CD4-positive, alpha-beta memory T cell (primary cell): ENCODE results near the gene POLR2E. TPM values are rescaled to one million over a fixed set of nuclear protein-coding genes. Genes with fewer than 3 reads are reported as not detected.
"Not testable (repeated sequence)": the region's sequence is repeated elsewhere in the genome, so short reads cannot be mapped to it uniquely, and the experiment has no call there.

Experiments used
- CTCF ChIA-PET: fragments of 350-600 bp; sonication (Branson Sonifier 250); formaldehyde crosslinking; loops from one replicate; lab custom pipeline; 2021; ENCODE audit warnings: inconsistent platforms; ENCODE audit not compliant: partially characterized antibody; lab: Charles Lee
- POLR2A ChIA-PET: fragments of 350-600 bp; sonication (Branson Sonifier 250); formaldehyde crosslinking; loops from one replicate; lab custom pipeline; 2021; ENCODE audit not compliant: partially characterized antibody; lab: Charles Lee
- DNase-seq, 5 donors: peaks; one replicate each; pipeline versions ENCODE4 v3.0.0 to v3.0.0-alpha.2; 2020 to 2022; ENCODE audit warnings: mixed read lengths in 1 of 5
- H3K27ac ChIP-seq: one replicate; pipeline ENCODE4 v1.7.0; 2013; ENCODE audit warnings: low read depth, low read length
- H3K27me3 ChIP-seq: 2 replicates; pipeline ENCODE4 v1.7.0; 2013; ENCODE audit warnings: mild to moderate bottlenecking, low read length, moderate library complexity; ENCODE audit not compliant: insufficient read depth
- H3K36me3 ChIP-seq: 2 replicates; pipeline ENCODE4 v1.7.0; 2013; ENCODE audit warnings: mild to moderate bottlenecking, low read length, moderate library complexity; ENCODE audit not compliant: insufficient read depth
- H3K4me1 ChIP-seq: 2 replicates; pipeline ENCODE4 v1.7.0; 2013; ENCODE audit warnings: mild to moderate bottlenecking, low read length, moderate library complexity; ENCODE audit not compliant: insufficient read depth
- H3K4me3 ChIP-seq, 2 donors: one replicate each; pipeline ENCODE4 v1.7.0; 2013; ENCODE audit warnings: low read length in 2 of 2, mild to moderate bottlenecking in 1 of 2
- H3K9me3 ChIP-seq, 2 donors: one replicate each; pipeline ENCODE4 v1.7.0; 2013; ENCODE audit warnings: low read length in 2 of 2, control low read depth in 1 of 2; ENCODE audit not compliant: control insufficient read depth in 1 of 2
- H3K27ac Mint-ChIP-seq, 7 donors: one replicate each; pipeline ENCODE4 v1.8.0; 2020 to 2021; ENCODE audit warnings: mixed read lengths in 7 of 7, mild to moderate bottlenecking in 6 of 7, inconsistent platforms in 3 of 7, moderate library complexity in 3 of 7
- H3K27me3 Mint-ChIP-seq, 2 donors: one replicate each; pipeline ENCODE4 v1.8.0; 2020 to 2021; ENCODE audit warnings: mixed read lengths in 2 of 2
- H3K36me3 Mint-ChIP-seq, 2 donors: one replicate each; pipeline ENCODE4 v1.8.0; 2020 to 2021; ENCODE audit warnings: mixed read lengths in 2 of 2, inconsistent platforms in 1 of 2, mild to moderate bottlenecking in 1 of 2
- H3K4me1 Mint-ChIP-seq, 4 donors: one replicate each; pipeline ENCODE4 v1.8.0; 2020 to 2021; ENCODE audit warnings: mixed read lengths in 4 of 4, mild to moderate bottlenecking in 1 of 4
- H3K4me3 Mint-ChIP-seq, 8 donors: one replicate each; pipeline ENCODE4 v1.8.0; 2020 to 2021; ENCODE audit warnings: mixed read lengths in 8 of 8, mild to moderate bottlenecking in 7 of 8, moderate library complexity in 6 of 8, inconsistent platforms in 3 of 8
- H3K9me3 Mint-ChIP-seq, 8 donors: one replicate each; pipeline ENCODE4 v1.8.0; 2020 to 2021; ENCODE audit warnings: mixed read lengths in 8 of 8, mild to moderate bottlenecking in 5 of 8, inconsistent platforms in 3 of 8, moderate library complexity in 1 of 8
- intact Hi-C: fragments of 100-400 bp; cut with micrococcal nuclease; formaldehyde crosslinking; loops from one replicate; pipeline ENCODE4 v1.15.1; 2023
- polyA plus RNA-seq, 2 donors: library from polyadenylated mRNA; unstranded; fragments of 300-500 nt; fragmentation: Illumina TruSeq; gene quantifications; one replicate each; pipeline ENCODE4 v1.2.3, GENCODE V29; 2021
- total RNA-seq, 2 experiments: library from RNA; stranded (reverse); gene quantifications; one replicate each; pipeline ENCODE4 v1.2.3, GENCODE V29; 2021

Gene POLR2E
- total and polyA plus RNA-seq, 4 experiments from 2014 or later = 76.0 to 197 (median 124) TPM

DNA sequence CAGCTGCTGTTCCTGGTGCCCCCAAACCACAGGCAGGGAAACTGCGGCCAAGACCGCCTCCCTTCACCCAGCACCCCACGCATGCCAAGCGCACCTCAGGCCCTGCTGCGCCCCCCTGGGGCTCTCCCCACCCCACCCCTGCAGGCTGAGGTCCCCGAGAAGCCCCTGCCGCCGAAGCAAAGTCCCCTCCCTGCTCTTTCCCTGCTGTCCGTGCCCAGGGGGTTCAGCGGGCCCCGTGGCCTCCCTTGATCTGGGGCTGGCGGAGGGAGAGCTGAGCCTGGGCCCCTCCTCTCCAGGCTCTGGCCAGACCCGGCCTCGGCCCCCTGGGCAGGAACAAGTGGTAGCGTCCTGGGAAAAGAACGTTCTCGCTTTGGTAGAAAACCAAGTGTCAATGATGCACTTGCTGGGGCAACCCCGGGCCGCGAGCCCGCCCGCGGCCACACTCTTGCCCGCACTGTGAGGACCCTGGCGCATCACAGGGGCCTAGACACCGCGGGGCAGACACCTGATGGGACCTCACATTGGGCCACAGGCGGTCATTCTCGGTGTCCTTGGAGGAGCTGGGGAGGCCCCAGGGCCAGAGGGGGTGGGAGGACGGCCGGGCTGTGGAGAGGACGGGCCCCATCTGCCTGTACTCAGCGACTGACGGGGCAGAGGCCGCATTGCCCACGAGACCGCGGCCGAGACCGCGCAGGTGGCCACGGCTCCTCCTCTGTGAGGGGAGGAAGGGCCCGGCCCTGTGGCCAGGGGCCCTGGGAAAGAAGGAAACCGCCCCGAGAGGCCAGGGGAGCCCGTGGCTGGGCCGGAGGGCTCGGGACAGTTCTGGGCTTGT, 37.6 kb upstream of the POLR2E start:
- Mint-ChIP-seq H3K36me3 (peaks cover 0 to 10% of the 10 kb centered on the region in 2 donors), H3K4me3 (peak overlapping the region; percentile 78 to 92 (median 86)), H3K27me3 (no peaks in the 10 kb centered on the region), H3K4me1 (peaks cover 7 to 34% (median 23%) of the 10 kb centered on the region in 4 donors), H3K9me3 (peaks cover 0 to 2% (median 0%) of the 10 kb centered on the region in 8 donors), H3K27ac (peak overlapping the region; percentile 74 to 96 (median 94))
- intact Hi-C loops = loop anchor here (1.0 to 5.0 kb wide), 4 partner anchors 19 to 60 kb away; partner anchors contain the start of genes POLR2E and SBNO2
- Histone ChIP-seq H3K27me3 (no peaks in the 10 kb centered on the region), H3K4me3 (peak overlapping the region; percentile 29 to 89), H3K9me3 (no peaks in the 10 kb centered on the region), H3K27ac (peak overlapping the region; percentile 90), H3K36me3 (no peaks in the 10 kb centered on the region), H3K4me1 (peaks cover 59% of the 10 kb centered on the region)
- ChIA-PET CTCF (interaction anchor here (1.0 to 1.2 kb wide), 2 partner anchors 60 to 324 kb away, joined by 3 to 4 read pairs; no protein-coding TSS in a partner anchor), POLR2A (interaction anchor here (0.6 to 4.7 kb wide), 16 partner anchors 14 to 136 kb away, joined by 3 to 42 read pairs (median 8); partner anchors contain the start of genes ABCA7, ARHGAP45, CIRBP and GPX4)
- DNase-seq = peak in 3 of 5 donors; percentile 33 to 43 (median 41)

DNA sequence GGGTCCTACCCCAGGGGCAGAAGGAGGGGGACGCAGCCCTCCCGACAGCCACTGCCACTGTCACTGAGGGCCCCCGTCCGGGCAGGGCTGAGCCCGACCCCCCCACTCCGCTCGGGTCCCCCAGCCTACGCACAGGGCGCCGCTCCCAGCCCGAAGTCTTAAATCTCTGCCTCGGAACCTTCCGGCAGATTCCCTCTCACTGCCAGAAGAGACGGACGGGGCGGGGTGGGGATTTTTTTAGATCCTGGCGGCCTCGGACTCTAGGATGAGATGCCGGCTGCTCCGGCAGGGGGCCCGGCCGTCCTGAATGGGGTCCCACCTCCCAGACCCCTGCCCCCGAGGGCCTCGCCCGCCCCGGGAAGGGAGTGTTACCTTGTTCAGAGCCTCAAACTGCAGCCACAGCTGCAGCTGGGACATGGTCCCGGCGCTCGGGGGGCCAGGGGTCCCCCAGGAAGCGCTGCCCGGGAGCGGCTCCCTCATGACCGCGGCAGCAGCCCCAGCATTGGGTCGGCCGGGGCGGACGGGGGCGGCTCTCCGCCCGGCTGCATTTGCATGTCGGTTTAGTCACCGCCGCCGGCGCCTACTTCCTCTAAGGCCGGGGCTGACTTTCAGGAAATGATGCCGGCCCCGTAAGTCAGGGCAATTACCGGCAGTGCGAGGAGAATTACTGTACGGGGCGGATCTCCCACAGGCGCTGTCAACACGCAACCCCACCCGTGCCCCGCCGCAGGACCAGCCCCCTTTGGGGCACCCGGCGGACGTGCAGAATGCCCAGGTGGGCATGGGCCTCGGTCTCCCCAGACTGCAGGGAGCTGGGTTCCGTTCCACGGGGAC, 36.8 kb upstream of the POLR2E start:
- Mint-ChIP-seq H3K27me3 (no peaks in the 10 kb centered on the region), H3K27ac (peak overlapping the region; percentile 91 to 94 (median 94)), H3K36me3 (peaks cover 0 to 14% of the 10 kb centered on the region in 2 donors), H3K4me1 (peaks cover 7 to 35% (median 23%) of the 10 kb centered on the region in 4 donors), H3K4me3 (peak overlapping the region; percentile 85 to 92 (median 88)), H3K9me3 (peaks cover 0 to 2% (median 0%) of the 10 kb centered on the region in 8 donors)
- Histone ChIP-seq H3K9me3 (no peaks in the 10 kb centered on the region), H3K4me1 (peaks cover 60% of the 10 kb centered on the region), H3K27me3 (no peaks in the 10 kb centered on the region), H3K27ac (peak overlapping the region; percentile 90), H3K36me3 (peaks cover 7% of the 10 kb centered on the region), H3K4me3 (peak overlapping the region; percentile 61 to 89)
- DNase-seq = peak; percentile 82 to 92 (median 83)
- POLR2A ChIA-PET = interaction anchor here (0.6 to 4.7 kb wide), 21 partner anchors 20 to 223 kb away, joined by 3 to 42 read pairs (median 6); partner anchors contain the start of genes ABCA7, ARHGAP45, CIRBP and CNN2
- intact Hi-C loops = loop anchor here (1.0 to 5.0 kb wide), 4 partner anchors 19 to 60 kb away; partner anchors contain the start of genes POLR2E and SBNO2
- CTCF ChIA-PET = interaction anchor here (1.2 to 1.9 kb wide), 3 partner anchors 19 to 62 kb away, joined by 4 to 10 read pairs (median 4); no protein-coding TSS in a partner anchor

DNA sequence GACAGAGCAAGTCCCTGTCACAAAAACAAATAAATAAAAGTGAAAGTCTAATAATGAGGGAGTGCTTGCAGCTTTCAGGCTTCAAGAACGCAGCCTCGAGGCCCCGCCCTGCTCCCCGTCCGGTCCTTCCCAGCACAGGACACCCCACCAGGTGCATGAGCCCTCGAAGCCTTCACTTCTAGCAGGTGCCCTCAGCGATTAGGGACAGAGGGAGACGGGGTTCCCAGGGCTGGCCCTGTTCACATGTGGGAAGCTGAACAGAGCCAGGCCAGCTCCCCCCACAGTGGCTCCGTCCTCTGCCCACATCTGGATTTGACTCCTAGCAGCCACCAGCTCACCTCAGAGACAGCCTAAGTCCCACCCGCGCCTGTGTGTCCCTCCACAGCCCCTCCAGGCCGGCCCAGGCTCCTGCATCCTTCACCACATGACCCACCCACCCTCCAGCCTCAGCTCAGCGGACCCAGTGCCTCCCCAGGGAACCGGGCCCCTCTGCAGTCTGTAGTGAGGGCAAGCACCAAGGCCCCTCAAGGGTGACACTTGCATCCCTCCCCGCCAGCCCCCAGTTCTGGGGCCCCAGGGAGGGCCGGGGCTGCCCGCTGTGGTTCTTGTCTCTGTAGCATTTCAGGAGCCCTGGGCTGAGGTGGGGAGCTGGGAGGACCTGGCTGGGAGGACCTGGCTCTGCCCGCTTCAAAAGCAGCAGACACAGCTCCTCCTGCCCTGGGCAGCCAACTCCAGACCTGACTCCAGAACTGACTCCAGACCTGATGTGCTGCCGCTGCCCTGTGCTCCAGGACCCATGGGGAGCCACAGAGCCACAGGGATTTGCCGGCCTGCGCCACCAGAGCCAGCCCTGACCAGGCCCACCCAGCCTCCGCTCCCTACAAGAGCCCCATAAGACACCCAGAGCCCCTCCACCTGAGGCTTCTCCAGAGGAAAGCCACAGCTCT, 35.9 kb upstream of the POLR2E start:
- CTCF ChIA-PET = interaction anchor here (1.0 to 2.2 kb wide), 6 partner anchors 9 to 64 kb away, joined by 3 to 10 read pairs (median 4); partner anchors contain the start of gene ARHGAP45
- Histone ChIP-seq H3K4me1 (peaks cover 55% of the 10 kb centered on the region), H3K27me3 (no peaks in the 10 kb centered on the region), H3K27ac (peak overlapping the region; percentile 90), H3K36me3 (peaks cover 12% of the 10 kb centered on the region), H3K4me3 (peak overlapping the region; percentile 61 to 89), H3K9me3 (no peaks in the 10 kb centered on the region)
- peak overlapping the region; percentile 85 to 95 (median 94) for H3K27ac Mint-ChIP-seq
- intact Hi-C loops = loop anchor here (5.0 kb wide), 2 partner anchors 34 to 61 kb away; partner anchors contain the start of gene POLR2E
- no peaks in the 10 kb centered on the region for H3K27me3 Mint-ChIP-seq
- H3K9me3 Mint-ChIP-seq = peaks cover 0 to 2% (median 0%) of the 10 kb centered on the region in 8 donors
- H3K36me3 Mint-ChIP-seq = peaks cover 0 to 17% of the 10 kb centered on the region in 2 donors
- peaks cover 6 to 35% (median 20%) of the 10 kb centered on the region in 4 donors for H3K4me1 Mint-ChIP-seq
- H3K4me3 Mint-ChIP-seq = peak overlapping the region; percentile 85 to 92 (median 88)
- DNase-seq = peak; percentile 53 to 70 (median 60)
- POLR2A ChIA-PET = interaction anchor here (0.5 to 4.7 kb wide), 35 partner anchors 8 to 222 kb away, joined by 3 to 42 read pairs (median 5); partner anchors contain the start of genes ABCA7, ARHGAP45, CIRBP and CNN2

DNA sequence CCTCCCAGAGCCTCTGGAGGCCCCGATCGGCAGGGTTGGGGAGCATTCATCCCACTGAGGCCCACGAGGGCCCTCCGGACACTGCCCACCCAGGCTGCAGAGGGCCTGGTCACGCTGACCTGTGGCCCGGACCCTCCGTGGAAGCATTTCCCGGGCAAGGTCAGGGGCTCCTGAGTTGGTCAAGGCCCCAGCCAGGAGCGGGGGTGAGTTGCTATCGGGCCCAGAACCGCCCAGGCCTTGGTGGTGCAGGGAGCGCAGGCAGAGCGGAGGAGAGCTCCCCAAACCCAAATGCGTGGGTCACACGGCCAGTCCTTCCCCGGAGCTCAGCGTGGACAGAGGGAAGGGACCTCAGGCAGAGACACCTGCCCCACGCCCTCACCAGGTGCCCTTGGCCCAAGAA, 34.4 kb upstream of the POLR2E start:
- H3K27ac ChIP-seq = peak overlapping the region; percentile 90
- ChIA-PET POLR2A (interaction anchor here (0.8 to 4.7 kb wide), 5 partner anchors 16 to 63 kb away, joined by 3 to 42 read pairs (median 5); partner anchors contain the start of genes ARHGAP45 and GPX4), CTCF (interaction anchor here (2.2 kb wide), 1 partner anchor 18 kb away, joined by 5 read pairs; no protein-coding TSS in a partner anchor)
- Mint-ChIP-seq H3K4me1 (peaks cover 6 to 35% (median 20%) of the 10 kb centered on the region in 4 donors), H3K36me3 (peaks cover 0 to 24% of the 10 kb centered on the region in 2 donors), H3K4me3 (peak overlapping the region in 3 of 8 donors; percentile 8 to 88 (median 65)), H3K27me3 (no peaks in the 10 kb centered on the region), H3K9me3 (peaks cover 0 to 2% (median 0%) of the 10 kb centered on the region in 8 donors), H3K27ac (peak overlapping the region in 5 of 7 donors; percentile 4 to 95 (median 72))
- H3K27me3 ChIP-seq = no peaks in the 10 kb centered on the region
- peaks cover 20% of the 10 kb centered on the region for H3K36me3 ChIP-seq
- no peak overlapping the region for H3K4me3 ChIP-seq
- no peak for DNase-seq
- H3K9me3 ChIP-seq = no peaks in the 10 kb centered on the region
- H3K4me1 ChIP-seq = peaks cover 55% of the 10 kb centered on the region
- intact Hi-C loops = no loop called here

DNA sequence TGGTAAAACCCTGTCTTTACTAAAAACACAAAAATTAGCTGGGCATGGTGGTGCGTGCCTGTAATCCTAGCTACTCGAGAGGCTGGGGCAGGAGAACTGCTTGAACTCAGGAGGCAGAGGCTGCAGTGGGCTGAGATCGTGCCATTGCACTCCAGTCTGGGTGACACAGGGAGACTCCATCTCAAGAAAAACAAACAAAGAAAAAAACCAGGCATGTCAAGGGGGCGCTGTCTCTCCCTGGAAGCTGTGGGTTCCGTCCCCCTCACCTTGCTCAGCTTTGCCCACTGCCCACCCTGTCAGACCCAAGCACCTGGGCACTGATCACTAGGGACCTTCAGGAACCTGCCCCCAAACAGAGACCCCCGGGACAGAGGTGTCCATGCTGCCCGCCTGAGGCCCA, 33.9 kb upstream of the POLR2E start:
- H3K9me3 ChIP-seq, H3K27me3 Mint-ChIP-seq, H3K9me3 Mint-ChIP-seq, DNase-seq, H3K4me3 ChIP-seq, H3K27me3 ChIP-seq, intact Hi-C loops: not testable (repeated sequence)
- ChIA-PET POLR2A (interaction anchor here (0.6 to 4.0 kb wide), 5 partner anchors 17 to 1656 kb away, joined by 3 to 42 read pairs (median 4); partner anchors contain the start of genes GPX4 and THOP1), CTCF (interaction anchor here (0.8 to 2.2 kb wide), 3 partner anchors 17 to 65 kb away, joined by 3 to 5 read pairs (median 4); no protein-coding TSS in a partner anchor)
- H3K27ac Mint-ChIP-seq = peak overlapping the region in 5 of 7 donors; percentile 22 to 79 (median 42)
- peaks cover 6 to 32% (median 20%) of the 10 kb centered on the region in 4 donors for H3K4me1 Mint-ChIP-seq
- peak overlapping the region in 2 of 8 donors; percentile 17 to 39 for H3K4me3 Mint-ChIP-seq
- Histone ChIP-seq H3K4me1 (peaks cover 51% of the 10 kb centered on the region), H3K36me3 (peaks cover 24% of the 10 kb centered on the region), H3K27ac (peak overlapping the region; percentile 90)
- peaks cover 0 to 24% of the 10 kb centered on the region in 2 donors for H3K36me3 Mint-ChIP-seq
